MM.1S (cell line): ENCODE measurements around the gene PTGER3.

ENCODE experiments used
- DNase-seq: peaks from one replicate; pipeline ENCODE4 v3.0.0-alpha.2; 2015
- H2AFZ ChIP-seq: fragments of 300-600 bp; sonication (generic); 2 replicates; pipeline ENCODE4 v1.6.0; 2016; ENCODE audit warnings: antibody characterized with exemption, low read length
- H3F3A ChIP-seq: fragments of 300-600 bp; sonication (generic); 2 replicates; pipeline ENCODE4 v1.6.1; 2016; ENCODE audit warnings: mild to moderate bottlenecking, antibody characterized with exemption, low read length, moderate library complexity, mixed read lengths; ENCODE audit not compliant: insufficient read depth
- H3K27ac ChIP-seq: fragments of 300-600 bp; sonication (generic); 2 replicates; pipeline ENCODE4 v1.5.1; 2016; ENCODE audit warnings: mild to moderate bottlenecking, low read length
- H3K27me3 ChIP-seq: fragments of 300-600 bp; sonication (generic); replicated peaks from 2 replicates; pipeline ENCODE4 v1.6.0; 2016; ENCODE audit warnings: low read length; ENCODE audit not compliant: insufficient read depth
- H3K36me3 ChIP-seq: fragments of 300-600 bp; sonication (generic); replicated peaks from 2 replicates; pipeline ENCODE4 v1.6.1; 2016; ENCODE audit warnings: mild to moderate bottlenecking, low read length, mixed read lengths; ENCODE audit not compliant: insufficient read depth
- H3K4me1 ChIP-seq: fragments of 300-600 bp; sonication (generic); 2 replicates; pipeline ENCODE4 v1.6.1; 2016; ENCODE audit warnings: low read length, mixed read lengths
- H3K4me2 ChIP-seq: fragments of 300-600 bp; sonication (generic); 2 replicates; pipeline ENCODE4 v1.6.0; 2016; ENCODE audit warnings: low read depth, low read length
- H3K4me3 ChIP-seq: fragments of 300-600 bp; sonication (generic); 2 replicates; pipeline ENCODE4 v1.5.1; 2016; ENCODE audit warnings: low read length, mixed read lengths
- H3K79me2 ChIP-seq: fragments of 300-600 bp; sonication (generic); 2 replicates; pipeline ENCODE4 v1.6.1; 2016; ENCODE audit warnings: mixed run types, low read length, mixed read lengths
- H3K9ac ChIP-seq: fragments of 300-600 bp; sonication (generic); 2 replicates; pipeline ENCODE4 v1.6.1; 2016; ENCODE audit warnings: low read length, mixed read lengths
- H3K9me2 ChIP-seq: fragments of 300-600 bp; sonication (generic); replicated peaks from 2 replicates; pipeline ENCODE4 v1.6.1; 2016; ENCODE audit warnings: mild to moderate bottlenecking, low read length, mixed read lengths; ENCODE audit not compliant: insufficient read depth
- H3K9me3 ChIP-seq: fragments of 300-600 bp; sonication (generic); replicated peaks from 2 replicates; pipeline ENCODE4 v1.6.1; 2016; ENCODE audit warnings: mild to moderate bottlenecking, low read length, mixed read lengths; ENCODE audit not compliant: insufficient read depth
- H4K20me1 ChIP-seq: fragments of 300-600 bp; sonication (generic); 2 replicates; pipeline ENCODE4 v1.6.1; 2016; ENCODE audit warnings: mild to moderate bottlenecking, low read length, moderate library complexity, mixed read lengths; ENCODE audit not compliant: insufficient read depth
- EZH2 ChIP-seq: fragments of 300-600 bp; sonication (generic); optimal IDR thresholded peaks from 2 replicates; pipeline ENCODE3; 2017; ENCODE audit warnings: low read depth, mild to moderate bottlenecking, antibody characterized with exemption, low read length, mixed read lengths
- EZH2phosphoT487 ChIP-seq: fragments of 300-600 bp; sonication (generic); IDR thresholded peaks from 2 replicates; pipeline ENCODE4 v1.6.1; 2018; ENCODE audit warnings: antibody characterized with exemption, low read length
- TF ChIP-seq, protein P1 (sequence below): fragments of 300-600 bp; sonication (generic); IDR thresholded peaks from 2 replicates; pipeline ENCODE4 v1.5.1; 2016; ENCODE audit warnings: antibody characterized with exemption, low read length, mixed read lengths

The PTGER3 gene

DNA sequence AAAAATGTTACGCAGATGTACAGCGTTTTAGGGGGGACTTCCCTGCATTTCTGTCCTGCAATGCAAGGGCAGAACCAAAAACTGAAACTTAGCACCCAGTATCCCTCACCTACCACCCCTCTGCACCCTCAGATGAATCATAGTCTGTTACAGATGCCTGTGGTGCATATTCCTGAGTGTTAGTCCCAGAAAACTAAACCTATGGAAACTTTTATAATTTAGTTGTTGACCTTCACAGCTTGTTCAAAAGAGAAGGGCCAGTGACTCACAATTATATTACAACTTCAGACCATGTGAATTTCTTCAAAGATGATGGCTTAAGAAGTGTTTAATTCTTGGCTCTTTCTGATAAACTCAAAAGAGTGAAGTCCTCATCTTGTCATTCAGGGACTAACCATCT, 5.8 kb downstream of the PTGER3 start:
- Histone ChIP-seq H2AFZ (no peak overlapping the region), H3K27ac (no peak overlapping the region), H3K4me2 (no peak overlapping the region), H4K20me1 (no peaks in the 10 kb centered on the region), H3K9me3 (no peaks in the 10 kb centered on the region), H3K27me3 (no peaks in the 10 kb centered on the region), H3K9me2 (no peaks in the 10 kb centered on the region), H3K9ac (no peak overlapping the region), H3K4me3 (no peak overlapping the region), H3K4me1 (peaks cover 9% of the 10 kb centered on the region; the same call in 1 of the 2 replicates), H3F3A (no peaks in the 10 kb centered on the region), H3K36me3 (no peaks in the 10 kb centered on the region), H3K79me2 (no peaks in the 10 kb centered on the region)
- TF ChIP-seq EZH2phosphoT487 (no peak), EZH2 (no peak)
- TF ChIP-seq, protein P1, sequence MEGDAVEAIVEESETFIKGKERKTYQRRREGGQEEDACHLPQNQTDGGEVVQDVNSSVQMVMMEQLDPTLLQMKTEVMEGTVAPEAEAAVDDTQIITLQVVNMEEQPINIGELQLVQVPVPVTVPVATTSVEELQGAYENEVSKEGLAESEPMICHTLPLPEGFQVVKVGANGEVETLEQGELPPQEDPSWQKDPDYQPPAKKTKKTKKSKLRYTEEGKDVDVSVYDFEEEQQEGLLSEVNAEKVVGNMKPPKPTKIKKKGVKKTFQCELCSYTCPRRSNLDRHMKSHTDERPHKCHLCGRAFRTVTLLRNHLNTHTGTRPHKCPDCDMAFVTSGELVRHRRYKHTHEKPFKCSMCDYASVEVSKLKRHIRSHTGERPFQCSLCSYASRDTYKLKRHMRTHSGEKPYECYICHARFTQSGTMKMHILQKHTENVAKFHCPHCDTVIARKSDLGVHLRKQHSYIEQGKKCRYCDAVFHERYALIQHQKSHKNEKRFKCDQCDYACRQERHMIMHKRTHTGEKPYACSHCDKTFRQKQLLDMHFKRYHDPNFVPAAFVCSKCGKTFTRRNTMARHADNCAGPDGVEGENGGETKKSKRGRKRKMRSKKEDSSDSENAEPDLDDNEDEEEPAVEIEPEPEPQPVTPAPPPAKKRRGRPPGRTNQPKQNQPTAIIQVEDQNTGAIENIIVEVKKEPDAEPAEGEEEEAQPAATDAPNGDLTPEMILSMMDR = no peak
- DNase-seq = no peak

DNA sequence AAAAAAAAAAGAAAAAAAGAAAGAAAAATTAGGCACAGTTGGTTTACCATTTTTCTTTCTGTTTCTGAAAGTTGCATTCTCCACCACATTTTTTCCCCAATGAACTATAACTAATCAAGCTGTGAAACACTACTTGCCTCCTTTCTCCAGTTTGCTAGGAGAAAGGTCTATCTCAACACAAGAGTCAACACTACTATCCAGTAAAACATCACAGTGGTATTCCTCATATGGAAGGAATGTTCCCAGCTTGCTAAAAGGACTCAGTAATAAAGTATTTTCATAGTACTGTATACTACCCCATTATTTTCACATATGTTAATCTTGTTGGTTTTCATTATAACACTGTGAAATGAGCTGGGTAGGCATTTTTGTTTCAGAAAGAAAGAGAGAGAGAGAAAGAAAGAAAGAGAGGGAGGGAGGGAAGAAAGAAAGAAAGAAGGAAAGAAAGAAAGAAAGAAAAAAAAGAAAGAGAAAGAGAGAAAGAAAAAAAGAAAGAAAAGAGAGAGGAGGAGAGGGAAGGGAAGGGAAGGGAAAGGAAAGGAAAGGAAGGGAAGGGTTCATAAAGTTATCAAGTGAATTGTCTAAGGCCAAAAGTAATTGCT, 7.9 kb downstream of the PTGER3 start:
- Histone ChIP-seq H3K27me3 (no peaks in the 10 kb centered on the region), H4K20me1 (no peaks in the 10 kb centered on the region), H3K79me2 (no peaks in the 10 kb centered on the region), H3K27ac (no peak overlapping the region), H3K9ac (no peak overlapping the region), H3K36me3 (no peaks in the 10 kb centered on the region), H3K4me3 (no peak overlapping the region), H2AFZ (no peak overlapping the region), H3F3A (no peaks in the 10 kb centered on the region), H3K9me2 (no peaks in the 10 kb centered on the region), H3K4me1 (peaks cover 9% of the 10 kb centered on the region; the same call in 1 of the 2 replicates), H3K9me3 (no peaks in the 10 kb centered on the region), H3K4me2 (no peak overlapping the region)
- DNase-seq = no peak
- TF ChIP-seq EZH2 = no peak
- no peak for TF ChIP-seq EZH2phosphoT487
- TF ChIP-seq, protein P1 = no peak

DNA sequence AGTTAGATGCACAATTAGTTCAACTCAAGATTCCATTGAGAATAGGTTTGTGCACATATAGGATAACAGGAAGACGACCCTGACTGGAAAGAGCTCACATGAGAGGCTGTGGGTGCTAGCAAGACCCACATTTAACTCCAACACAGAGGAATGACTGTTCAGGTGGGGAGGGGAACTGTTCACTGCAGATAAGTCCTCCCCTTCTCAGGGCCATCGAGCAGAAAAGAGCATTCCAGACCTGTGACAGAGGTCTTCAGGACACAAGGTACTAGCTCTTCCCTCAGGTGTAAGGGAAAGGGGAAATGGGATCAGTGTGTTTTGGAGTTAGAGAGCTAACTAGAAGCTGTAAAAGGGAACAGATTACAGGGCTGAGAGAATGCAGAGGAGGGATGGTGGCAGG, 8.7 kb downstream of the PTGER3 start:
- H3K4me3 ChIP-seq = no peak overlapping the region
- H3F3A ChIP-seq = no peaks in the 10 kb centered on the region
- no peak overlapping the region for H3K27ac ChIP-seq
- no peaks in the 10 kb centered on the region for H3K36me3 ChIP-seq
- DNase-seq = no peak
- no peaks in the 10 kb centered on the region for H3K79me2 ChIP-seq
- H3K9me3 ChIP-seq = no peaks in the 10 kb centered on the region
- H3K4me1 ChIP-seq = peaks cover 9% of the 10 kb centered on the region; the same call in 1 of the 2 replicates
- no peaks in the 10 kb centered on the region for H3K27me3 ChIP-seq
- no peaks in the 10 kb centered on the region for H4K20me1 ChIP-seq
- H3K9ac ChIP-seq = no peak overlapping the region
- no peak overlapping the region for H3K4me2 ChIP-seq
- no peak overlapping the region for H2AFZ ChIP-seq
- H3K9me2 ChIP-seq = no peaks in the 10 kb centered on the region
- TF ChIP-seq, protein P1 = no peak
- TF ChIP-seq EZH2phosphoT487 (no peak), EZH2 (no peak)
